Central memory CD8-positive, alpha-beta T cell (primary cell): Measurements from ENCODE around the gene ELMO1.

Experiments used
- ATAC-seq: fragments of 150-1000 bp; cut with Tn5 transposase; replicated peaks from 2 replicates; pipeline ENCODE4 v1.10.0; 2022; ENCODE audit warnings: mild to moderate bottlenecking, moderate FRiP score, moderate number of reproducible peaks; ENCODE audit not compliant: poor library complexity, severe bottlenecking; ENCODE audit errors: extremely low read depth
- DNase-seq, 2 donors: peaks; one replicate each; pipeline ENCODE4 v3.0.0; 2021; ENCODE audit warnings: low spot score in 2 of 2
- H3K27ac Mint-ChIP-seq: one replicate; pipeline ENCODE4 v1.8.0; 2022; ENCODE audit warnings: low read depth, mild to moderate bottlenecking, moderate library complexity, mixed read lengths
- H3K27me3 Mint-ChIP-seq: one replicate; pipeline ENCODE4 v1.8.0; 2022; ENCODE audit warnings: mixed read lengths
- H3K36me3 Mint-ChIP-seq: one replicate; pipeline ENCODE4 v1.8.0; 2022; ENCODE audit warnings: mild to moderate bottlenecking, moderate library complexity, mixed read lengths; ENCODE audit not compliant: insufficient read depth
- H3K4me1 Mint-ChIP-seq: one replicate; pipeline ENCODE4 v1.8.0; 2022; ENCODE audit warnings: mixed read lengths
- H3K4me3 Mint-ChIP-seq: one replicate; pipeline ENCODE4 v1.8.0; 2022; ENCODE audit warnings: mild to moderate bottlenecking, moderate library complexity, mixed read lengths
- H3K9me3 Mint-ChIP-seq: one replicate; pipeline ENCODE4 v1.8.0; 2022; ENCODE audit warnings: mixed read lengths

ELMO1 gene

GRCh38 chr7:37267251-37267650, 181.4 kb downstream of the ELMO1 start:
- Mint-ChIP-seq H3K9me3 (no peaks in the 10 kb centered on the region), H3K36me3 (peaks cover 6% of the 10 kb centered on the region), H3K27me3 (no peaks in the 10 kb centered on the region), H3K4me1 (peaks cover 22% of the 10 kb centered on the region), H3K4me3 (no peak overlapping the region), H3K27ac (no peak overlapping the region)
- DNase-seq (no peak), ATAC-seq (no peak)

DNA sequence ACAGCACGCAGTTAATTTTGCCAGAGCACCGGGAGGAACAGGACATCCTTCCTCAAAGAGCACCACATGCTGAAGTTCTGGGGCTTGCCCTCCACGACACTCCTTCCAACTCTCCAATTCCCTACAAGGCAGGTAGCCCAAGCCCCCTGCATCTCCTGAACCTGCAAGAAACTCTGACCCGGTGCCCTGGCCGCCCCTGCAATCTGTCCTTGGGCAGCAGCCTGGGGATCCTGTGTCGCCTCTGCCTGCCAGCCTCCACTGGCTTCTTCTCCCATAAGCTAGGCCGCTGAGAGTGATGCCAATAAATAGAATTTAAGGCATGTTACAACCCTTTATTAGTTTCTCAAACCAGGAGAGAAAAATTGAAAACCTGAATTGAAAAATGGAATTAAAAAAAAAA, 182.8 kb downstream of the ELMO1 start:
- H3K27ac Mint-ChIP-seq: peak overlapping the region; percentile 54
- H3K4me1 Mint-ChIP-seq: peaks cover 22% of the 10 kb centered on the region
- no peak for DNase-seq
- ATAC-seq: no peak
- peaks cover 6% of the 10 kb centered on the region for H3K36me3 Mint-ChIP-seq
- no peaks in the 10 kb centered on the region for H3K27me3 Mint-ChIP-seq
- no peaks in the 10 kb centered on the region for H3K9me3 Mint-ChIP-seq
- no peak overlapping the region for H3K4me3 Mint-ChIP-seq

- Mint-ChIP-seq H3K4me3 (no peak overlapping the region), H3K36me3 (peaks cover 3% of the 10 kb centered on the region), H3K27ac (peak overlapping the region; percentile 54), H3K27me3 (no peaks in the 10 kb centered on the region), H3K9me3 (no peaks in the 10 kb centered on the region), H3K4me1 (peaks cover 22% of the 10 kb centered on the region)
- DNase-seq (no peak), ATAC-seq (no peak)
Observed at GRCh38 chr7:37265006-37265405, 183.7 kb downstream of the ELMO1 start.

GRCh38 chr7:37262181-37262580, 186.5 kb downstream of the ELMO1 start:
- DNase-seq (no peak), ATAC-seq (no peak)
- H3K27ac Mint-ChIP-seq: no peak overlapping the region
- no peaks in the 10 kb centered on the region for H3K9me3 Mint-ChIP-seq
- no peak overlapping the region for H3K4me3 Mint-ChIP-seq
- peaks cover 22% of the 10 kb centered on the region for H3K4me1 Mint-ChIP-seq
- H3K36me3 Mint-ChIP-seq: peaks cover 10% of the 10 kb centered on the region
- no peaks in the 10 kb centered on the region for H3K27me3 Mint-ChIP-seq

DNA sequence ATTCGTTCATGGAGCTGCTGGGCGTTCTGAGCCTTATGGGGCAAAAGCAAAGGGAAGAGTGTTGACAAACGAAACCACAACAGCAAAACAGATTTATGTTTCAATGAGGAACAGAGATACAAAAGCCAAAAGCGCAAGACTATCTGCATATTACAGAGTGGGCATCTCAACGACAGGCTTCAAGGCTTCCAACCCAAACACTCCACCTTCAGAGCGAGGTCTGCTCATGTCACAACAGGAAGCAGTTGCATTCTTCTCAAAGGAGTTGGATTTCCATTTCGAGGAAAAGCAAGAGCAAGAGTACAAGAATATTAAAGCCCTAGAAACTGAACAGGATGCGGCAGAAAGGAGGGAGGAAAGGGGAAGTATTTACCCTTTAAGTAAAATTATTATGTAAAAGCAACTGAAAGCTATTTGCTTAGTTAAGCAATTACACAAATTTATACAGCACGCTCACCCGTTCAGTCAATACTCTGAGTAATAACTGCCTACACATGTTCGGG, 189.3 kb downstream of the ELMO1 start:
- peaks cover 16% of the 10 kb centered on the region for H3K4me1 Mint-ChIP-seq
- H3K4me3 Mint-ChIP-seq: no peak overlapping the region
- no peak overlapping the region for H3K27ac Mint-ChIP-seq
- DNase-seq (no peak), ATAC-seq (no peak)
- no peaks in the 10 kb centered on the region for H3K9me3 Mint-ChIP-seq
- H3K27me3 Mint-ChIP-seq: no peaks in the 10 kb centered on the region
- H3K36me3 Mint-ChIP-seq: peaks cover 13% of the 10 kb centered on the region

DNA sequence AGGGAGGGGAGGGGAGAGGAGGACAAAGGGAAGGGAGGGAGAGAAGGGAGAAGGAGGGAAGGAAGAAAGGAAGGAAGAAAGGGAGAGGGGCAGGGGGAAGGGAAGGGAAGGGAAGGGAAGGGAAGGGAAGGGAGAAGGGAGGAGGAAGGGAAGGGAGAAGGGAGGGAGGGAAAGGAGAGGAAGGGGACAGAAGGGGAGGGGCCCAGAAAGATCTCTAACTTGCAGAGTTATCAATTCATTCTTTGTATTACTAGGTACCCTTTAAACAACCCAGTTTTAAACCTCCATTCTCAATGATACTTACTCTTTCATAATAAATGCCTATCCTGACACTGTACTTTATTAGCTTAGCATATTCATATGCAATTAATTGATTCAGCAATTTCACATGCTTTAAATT, 192.0 kb downstream of the ELMO1 start:
- no peaks in the 10 kb centered on the region for H3K9me3 Mint-ChIP-seq
- peak overlapping the region; percentile 25 for H3K27ac Mint-ChIP-seq
- no peaks in the 10 kb centered on the region for H3K27me3 Mint-ChIP-seq
- H3K4me1 Mint-ChIP-seq: peaks cover 14% of the 10 kb centered on the region
- H3K36me3 Mint-ChIP-seq: peaks cover 19% of the 10 kb centered on the region
- no peak overlapping the region for H3K4me3 Mint-ChIP-seq
- no peak for DNase-seq
- ATAC-seq: no peak

DNA sequence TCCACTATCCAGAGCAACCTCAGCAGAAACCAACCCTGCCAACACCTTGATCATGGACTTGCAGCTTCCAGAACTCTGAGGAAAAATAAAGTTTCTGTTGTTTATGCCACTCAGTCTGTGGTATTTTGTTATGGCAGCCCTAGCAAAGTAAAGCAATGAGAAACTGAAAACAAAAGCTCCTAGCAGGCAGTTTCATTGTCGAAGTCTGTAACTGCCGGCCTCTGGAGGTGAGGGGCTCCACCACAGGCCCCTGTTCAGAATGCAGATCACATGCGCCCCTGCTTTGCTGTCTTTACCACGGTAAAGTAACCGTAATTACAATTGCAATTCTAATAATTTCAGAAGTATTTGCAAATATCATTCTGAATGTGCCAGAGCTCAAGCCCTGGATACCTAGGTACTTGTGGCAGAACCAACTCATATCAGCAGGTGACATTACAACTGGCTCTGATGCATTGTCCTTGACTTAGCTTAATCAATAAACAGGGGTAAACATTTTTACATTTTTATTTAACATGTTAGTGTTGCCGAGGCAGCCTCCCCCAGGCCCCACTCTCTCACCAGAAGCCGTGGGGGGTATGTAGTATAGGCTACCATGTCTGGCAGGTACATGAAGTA, 193.2 kb downstream of the ELMO1 start:
- H3K36me3 Mint-ChIP-seq: peaks cover 19% of the 10 kb centered on the region
- peaks cover 18% of the 10 kb centered on the region for H3K4me1 Mint-ChIP-seq
- H3K4me3 Mint-ChIP-seq: no peak overlapping the region
- H3K27ac Mint-ChIP-seq: no peak overlapping the region
- no peak for ATAC-seq
- no peaks in the 10 kb centered on the region for H3K27me3 Mint-ChIP-seq
- DNase-seq: no peak
- H3K9me3 Mint-ChIP-seq: no peaks in the 10 kb centered on the region

DNA sequence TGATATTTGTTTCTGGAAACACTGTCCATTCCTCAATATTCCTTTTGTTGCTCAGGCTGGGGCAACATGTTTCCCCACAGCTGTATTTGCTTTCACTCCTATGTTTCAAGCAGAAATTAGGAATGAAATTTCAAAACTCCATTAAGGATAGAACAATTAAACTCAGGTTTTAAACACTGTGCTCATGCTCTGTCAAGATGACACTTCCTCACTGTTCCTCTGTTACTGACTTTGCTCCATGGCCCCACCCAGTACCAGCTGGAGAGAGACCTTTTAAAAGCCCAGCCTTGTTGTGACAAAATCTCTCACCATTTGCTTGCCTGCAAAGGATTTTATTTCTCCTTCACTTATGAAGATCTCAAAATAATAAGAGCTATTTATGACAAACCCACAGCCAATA, 197.4 kb downstream of the ELMO1 start:
- DNase-seq (no peak), ATAC-seq (no peak)
- Mint-ChIP-seq H3K27me3 (no peaks in the 10 kb centered on the region), H3K9me3 (no peaks in the 10 kb centered on the region), H3K4me1 (peaks cover 25% of the 10 kb centered on the region), H3K36me3 (peaks cover 5% of the 10 kb centered on the region), H3K27ac (no peak overlapping the region), H3K4me3 (no peak overlapping the region)

GRCh38 chr7:37249240-37249639, 199.4 kb downstream of the ELMO1 start:
- DNase-seq: no peak
- no peak for ATAC-seq
- Mint-ChIP-seq H3K4me3 (no peak overlapping the region), H3K27me3 (no peaks in the 10 kb centered on the region), H3K36me3 (peaks cover 8% of the 10 kb centered on the region), H3K4me1 (peaks cover 22% of the 10 kb centered on the region), H3K9me3 (no peaks in the 10 kb centered on the region), H3K27ac (no peak overlapping the region)

- no peak overlapping the region for H3K27ac Mint-ChIP-seq
- peaks cover 22% of the 10 kb centered on the region for H3K4me1 Mint-ChIP-seq
- no peaks in the 10 kb centered on the region for H3K9me3 Mint-ChIP-seq
- H3K36me3 Mint-ChIP-seq: peaks cover 8% of the 10 kb centered on the region
- no peaks in the 10 kb centered on the region for H3K27me3 Mint-ChIP-seq
- no peak overlapping the region for H3K4me3 Mint-ChIP-seq
- DNase-seq (no peak), ATAC-seq (no peak)
Observed at GRCh38 chr7:37248396-37248861, 200.2 kb downstream of the ELMO1 start.

DNA sequence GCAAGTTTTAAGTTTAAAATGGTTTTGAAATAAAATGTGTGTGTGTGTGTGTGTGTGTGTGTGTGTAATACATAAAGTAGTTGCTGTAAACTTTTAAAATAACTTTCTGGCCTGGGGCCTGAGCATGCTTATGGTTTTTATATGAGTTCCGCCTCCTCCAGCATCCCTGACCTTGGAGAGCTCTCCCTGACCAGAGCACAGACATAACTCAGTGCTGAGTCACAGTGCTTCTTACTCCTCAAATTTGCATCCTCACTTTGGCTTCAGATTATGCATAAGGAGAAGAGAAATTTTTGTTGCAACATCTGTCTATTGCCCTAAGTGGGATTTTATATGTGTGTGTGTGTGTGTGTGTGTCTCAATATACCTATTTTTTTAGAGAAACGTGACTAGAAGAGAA, 200.8 kb downstream of the ELMO1 start:
- peaks cover 22% of the 10 kb centered on the region for H3K4me1 Mint-ChIP-seq
- H3K36me3 Mint-ChIP-seq: peaks cover 4% of the 10 kb centered on the region
- H3K27ac Mint-ChIP-seq: no peak overlapping the region
- no peak overlapping the region for H3K4me3 Mint-ChIP-seq
- H3K27me3 Mint-ChIP-seq: no peaks in the 10 kb centered on the region
- H3K9me3 Mint-ChIP-seq: no peaks in the 10 kb centered on the region
- ATAC-seq (no peak), DNase-seq (no peak)

DNA sequence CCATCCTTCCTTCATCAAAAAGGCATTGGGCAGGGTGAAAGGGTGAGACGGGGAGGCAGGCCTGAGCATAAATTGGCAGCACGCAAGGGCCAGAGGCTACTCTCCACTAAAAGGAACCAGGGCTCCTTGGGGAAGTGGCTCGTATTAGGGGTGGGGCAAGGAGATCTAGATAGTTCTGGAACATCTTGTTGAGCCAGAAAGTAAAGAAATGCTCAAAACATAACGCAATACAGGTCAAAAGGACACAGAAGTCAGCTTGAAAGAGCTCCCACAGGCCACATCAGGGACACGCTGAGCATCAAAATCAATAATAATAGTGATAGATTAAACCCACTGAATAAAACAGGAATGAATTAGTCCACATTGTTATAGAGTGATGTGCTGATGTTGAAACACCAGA, 203.1 kb downstream of the ELMO1 start:
- no peak for ATAC-seq

GRCh38 chr7:37236906-37237305, 211.8 kb downstream of the ELMO1 start:
- no peak for DNase-seq
- no peaks in the 10 kb centered on the region for H3K27me3 Mint-ChIP-seq
- H3K9me3 Mint-ChIP-seq: no peaks in the 10 kb centered on the region
- no peak for ATAC-seq
- H3K4me3 Mint-ChIP-seq: no peak overlapping the region
- no peak overlapping the region for H3K27ac Mint-ChIP-seq
- peaks cover 3% of the 10 kb centered on the region for H3K36me3 Mint-ChIP-seq
- H3K4me1 Mint-ChIP-seq: peaks cover 5% of the 10 kb centered on the region

More for the DNA sequence above, 203.1 kb downstream of the ELMO1 start:
- Mint-ChIP-seq H3K27ac (no peak overlapping the region), H3K36me3 (peaks cover 3% of the 10 kb centered on the region), H3K9me3 (no peaks in the 10 kb centered on the region), H3K4me3 (no peak overlapping the region), H3K4me1 (peaks cover 15% of the 10 kb centered on the region), H3K27me3 (no peaks in the 10 kb centered on the region)
- DNase-seq: no peak
